ENCODE results near the gene STAG3. TPM values are rescaled to one million over a fixed set of nuclear protein-coding genes. Genes with fewer than 3 reads are reported as not detected.

The STAG3 gene
- total and polyA plus RNA-seq, 9 of the 15 experiments (the other 6 are each of a cell fraction or from before 2014, with no cell fraction given), result 0.54 to 2.5 (median 1.7) TPM

DNA sequence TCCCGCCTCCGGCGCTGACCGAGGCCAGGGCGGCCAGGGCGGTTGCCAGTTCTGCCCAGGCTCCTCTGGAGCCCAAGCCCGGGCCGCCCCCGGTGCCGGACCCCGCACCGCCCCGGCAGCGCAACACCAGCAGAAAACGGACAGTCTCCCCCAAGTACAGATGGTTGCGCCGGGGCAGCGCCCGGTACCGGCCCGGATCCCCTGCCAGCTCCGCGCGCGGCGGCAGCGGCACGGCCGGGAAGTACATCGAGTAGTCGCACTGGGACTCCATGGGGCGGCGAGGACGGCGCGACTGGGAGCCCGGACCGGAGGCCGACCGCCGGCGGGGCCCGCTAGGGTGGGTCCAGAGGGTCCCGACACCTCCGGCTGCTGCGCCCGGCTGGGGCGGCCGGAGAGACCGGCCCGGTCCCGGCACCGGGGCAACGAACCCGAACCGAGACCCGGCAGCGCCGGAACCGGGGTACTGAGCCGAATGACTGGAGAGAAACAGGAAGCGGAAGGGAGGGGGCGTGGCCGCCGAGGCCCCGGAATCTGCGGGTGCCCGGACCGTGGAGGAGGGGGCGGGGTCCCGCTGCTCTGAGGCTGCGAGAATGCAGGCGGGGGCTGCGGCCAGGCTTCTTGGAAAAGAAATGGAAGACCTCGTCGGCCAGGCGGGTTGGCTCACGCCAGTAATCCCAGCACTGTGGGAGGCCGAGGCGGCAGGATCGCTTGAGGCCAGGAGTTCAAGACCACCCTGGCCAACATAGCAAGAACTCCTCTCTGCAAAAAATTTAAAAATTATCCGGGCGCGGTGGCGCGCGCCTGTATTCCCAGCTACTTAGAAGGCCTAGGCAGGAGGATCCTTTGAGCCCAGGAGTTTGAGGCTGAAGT is 19.3 kb upstream of the STAG3 start, which contains the start of gene TRAPPC14 (continued):
- TF ChIP-seq ZNF79 (CRISPR knock-in tag; IDR thresholded peaks at IDR 0.05; ENCODE audit: low read depth) (no peak), CREM (IDR thresholded peaks at IDR 0.05; ENCODE audit: low read depth) (peak; percentile 66), ELF4 (CRISPR knock-in tag; IDR thresholded peaks at IDR 0.05) (no peak), NFRKB (IDR thresholded peaks at IDR 0.05; ENCODE audit: low read depth) (peak; percentile 72; the same call in 1 of the 2 replicates), FIP1L1 (IDR thresholded peaks at IDR 0.05; ENCODE audit: low read depth, low read length, poor library complexity, severe bottlenecking) (peak; percentile 95), NR2C1 (IDR thresholded peaks at IDR 0.05) (no peak), NR2C1 (tag; IDR thresholded peaks at IDR 0.05) (peak; percentile 72; the same call in 1 of the 2 replicates), NFE2L1 (tag; IDR thresholded peaks at IDR 0.05; ENCODE audit: borderline replicate concordance, low read depth) (no peak), NR1H2 (CRISPR knock-in tag; IDR thresholded peaks at IDR 0.05) (no peak), ZNF316 (IDR thresholded peaks at IDR 0.05) (peak; percentile 93), SAP30 (IDR thresholded peaks at IDR 0.05; ENCODE audit: borderline replicate concordance, insufficient read depth, low read depth, low read length, poor library complexity, severe bottlenecking) (peak; percentile 75), ZNF277 (CRISPR knock-in tag; IDR thresholded peaks at IDR 0.05; ENCODE audit: borderline replicate concordance) (no peak), GABPA (tag; conservative IDR thresholded peaks at IDR 0.05; ENCODE audit: low read depth) (peak; percentile 97), PHB2 (IDR thresholded peaks at IDR 0.05; ENCODE audit: low read depth) (no peak), NFE2 (IDR thresholded peaks at IDR 0.05; ENCODE audit: low read depth) (peak; percentile 41), SNAPC5 (CRISPR knock-in tag; IDR thresholded peaks at IDR 0.05) (no peak), ESRRA (IDR thresholded peaks at IDR 0.05; ENCODE audit: borderline replicate concordance, low read depth) (peak; percentile 68; the same call in 1 of the 2 replicates), FUS (optimal IDR thresholded peaks at IDR 0.05; ENCODE audit: low read depth, low read length) (peak; percentile 89), YY1 (IDR thresholded peaks at IDR 0.05; ENCODE audit: borderline replicate concordance in 1 of 3, control insufficient read depth in 1 of 3, extremely low read depth in 1 of 3, insufficient read depth in 3 of 3, insufficient read length in 1 of 3, insufficient replicate concordance in 2 of 3, low read depth in 1 of 3, low read length in 2 of 3) (peak in 2 of 3 experiments; percentile 74 to 81), TAF1 (IDR thresholded peaks at IDR 0.05; ENCODE audit: control insufficient read depth, extremely low read depth, insufficient read depth, low read length, severe bottlenecking) (peak; percentile 81)
- TF ChIP-seq, protein P1, sequence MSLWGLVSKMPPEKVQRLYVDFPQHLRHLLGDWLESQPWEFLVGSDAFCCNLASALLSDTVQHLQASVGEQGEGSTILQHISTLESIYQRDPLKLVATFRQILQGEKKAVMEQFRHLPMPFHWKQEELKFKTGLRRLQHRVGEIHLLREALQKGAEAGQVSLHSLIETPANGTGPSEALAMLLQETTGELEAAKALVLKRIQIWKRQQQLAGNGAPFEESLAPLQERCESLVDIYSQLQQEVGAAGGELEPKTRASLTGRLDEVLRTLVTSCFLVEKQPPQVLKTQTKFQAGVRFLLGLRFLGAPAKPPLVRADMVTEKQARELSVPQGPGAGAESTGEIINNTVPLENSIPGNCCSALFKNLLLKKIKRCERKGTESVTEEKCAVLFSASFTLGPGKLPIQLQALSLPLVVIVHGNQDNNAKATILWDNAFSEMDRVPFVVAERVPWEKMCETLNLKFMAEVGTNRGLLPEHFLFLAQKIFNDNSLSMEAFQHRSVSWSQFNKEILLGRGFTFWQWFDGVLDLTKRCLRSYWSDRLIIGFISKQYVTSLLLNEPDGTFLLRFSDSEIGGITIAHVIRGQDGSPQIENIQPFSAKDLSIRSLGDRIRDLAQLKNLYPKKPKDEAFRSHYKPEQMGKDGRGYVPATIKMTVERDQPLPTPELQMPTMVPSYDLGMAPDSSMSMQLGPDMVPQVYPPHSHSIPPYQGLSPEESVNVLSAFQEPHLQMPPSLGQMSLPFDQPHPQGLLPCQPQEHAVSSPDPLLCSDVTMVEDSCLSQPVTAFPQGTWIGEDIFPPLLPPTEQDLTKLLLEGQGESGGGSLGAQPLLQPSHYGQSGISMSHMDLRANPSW (CRISPR knock-in tag; IDR thresholded peaks at IDR 0.05), result 0 out of 2 replicates have a peak, but pooled peaks have one; percentile 38

Measured in K562 (cell line).